IPS DF 6.9 (cell line): ENCODE data around the gene GRK5.

Source experiments
- DNase-seq: peaks from one replicate; pipeline ENCODE4 v3.0.0-alpha.2; 2013; ENCODE audit warnings: low read depth, low spot score
- H3K27ac ChIP-seq: one replicate; pipeline ENCODE4 v1.5.1; 2013; ENCODE audit warnings: low read length, control low read depth
- H3K27me3 ChIP-seq: 2 replicates; pipeline ENCODE4 v1.6.1; 2013; ENCODE audit warnings: mild to moderate bottlenecking, low read length; ENCODE audit not compliant: control insufficient read depth, insufficient read depth
- H3K36me3 ChIP-seq: 2 replicates; pipeline ENCODE4 v1.6.1; 2013; ENCODE audit warnings: low read length; ENCODE audit not compliant: control insufficient read depth, insufficient read depth
- H3K4me1 ChIP-seq: 2 replicates; pipeline ENCODE4 v1.6.1; 2013; ENCODE audit warnings: low read length; ENCODE audit not compliant: control insufficient read depth, insufficient read depth
- H3K4me3 ChIP-seq: 2 replicates; pipeline ENCODE4 v1.5.1; 2013; ENCODE audit warnings: mild to moderate bottlenecking, low read length
- H3K9me3 ChIP-seq: 2 replicates; pipeline ENCODE4 v1.6.1; 2013; ENCODE audit warnings: low read length, inconsistent platforms; ENCODE audit not compliant: control insufficient read depth, insufficient read depth
- WGBS: extraction: QIAGEN DNeasy Blood & Tissue Kit; methylation state at CpG from one replicate; pipeline ENCODE4 v1.1.7; 2013; ENCODE audit warnings: mixed read lengths, missing lambda C conversion rate; ENCODE audit not compliant: insufficient read length, insufficient coverage; 5-methylcytosine and 5-hydroxymethylcytosine counted together

Gene GRK5

GRCh38 chr10:119209736-119210355 is 2.5 kb downstream of the GRK5 start:
- H3K9me3 ChIP-seq, result no peaks in the 10 kb centered on the region
- peaks cover 1% of the 10 kb centered on the region; the same call in 1 of the 2 replicates for H3K4me1 ChIP-seq
- no peak overlapping the region for H3K27ac ChIP-seq

DNA sequence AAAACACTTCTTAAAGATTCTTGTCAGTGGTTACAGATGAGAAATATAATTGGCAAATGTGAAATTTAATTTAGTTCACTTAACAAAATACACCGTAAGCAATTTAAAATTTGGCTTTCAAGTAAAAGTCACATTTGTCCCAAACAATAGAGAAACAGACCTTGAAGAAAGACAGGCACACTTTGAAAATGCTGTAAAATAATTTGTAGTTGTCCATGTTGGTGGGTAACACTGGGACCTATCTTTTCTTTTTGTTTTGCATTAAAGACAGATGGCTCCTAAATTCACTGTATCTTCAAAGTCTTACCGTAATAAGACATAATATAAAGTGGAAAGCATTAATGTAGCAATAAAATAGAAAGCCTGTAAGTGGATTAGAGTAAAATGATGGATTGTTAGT is 3.3 kb downstream of the GRK5 start:
- Histone ChIP-seq H3K27ac (no peak overlapping the region), H3K36me3 (no peaks in the 10 kb centered on the region), H3K9me3 (no peaks in the 10 kb centered on the region), H3K27me3 (peaks cover 12% of the 10 kb centered on the region; the same call in 1 of the 2 replicates), H3K4me3 (no peak overlapping the region), H3K4me1 (peaks cover 1% of the 10 kb centered on the region; the same call in 1 of the 2 replicates)
- no peak for DNase-seq
- WGBS, result no CpG with 5 or more reads among the region's 2 CpGs

More at GRCh38 chr10:119209736-119210355, 2.5 kb downstream of the GRK5 start:
- no peaks in the 10 kb centered on the region for H3K36me3 ChIP-seq
- DNase-seq, result no peak
- H3K27me3 ChIP-seq, result peaks cover 12% of the 10 kb centered on the region; the same call in 1 of the 2 replicates
- WGBS, result no CpG with 5 or more reads among the region's 9 CpGs
- no peak overlapping the region for H3K4me3 ChIP-seq

DNA sequence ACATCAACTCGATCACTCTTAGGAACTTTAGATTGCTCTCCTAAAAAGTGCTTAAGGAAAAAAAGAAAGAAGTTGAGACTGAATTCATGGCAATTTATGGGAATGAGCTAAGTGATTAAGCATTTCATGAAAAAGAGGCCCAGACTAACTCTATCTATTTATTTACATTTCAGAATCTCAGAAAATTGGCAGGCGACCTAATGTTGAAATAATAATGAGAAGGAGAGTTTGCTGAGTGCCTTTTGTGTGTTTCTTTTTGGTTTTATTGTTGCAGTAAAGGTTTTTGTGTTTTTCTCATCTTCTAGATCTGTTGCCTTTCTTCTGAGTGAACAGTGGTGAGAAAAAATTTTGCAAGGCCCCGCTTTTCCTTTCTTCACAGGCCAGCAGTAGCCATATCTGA is 3.8 kb downstream of the GRK5 start:
- WGBS, result no CpG with 5 or more reads among the region's 3 CpGs
- DNase-seq, result no peak
- peaks cover 12% of the 10 kb centered on the region; the same call in 1 of the 2 replicates for H3K27me3 ChIP-seq

GRCh38 chr10:119211625-119212441 is 4.5 kb downstream of the GRK5 start:
- no peak overlapping the region for H3K4me3 ChIP-seq
- no peaks in the 10 kb centered on the region for H3K9me3 ChIP-seq
- H3K27me3 ChIP-seq, result peaks cover 12% of the 10 kb centered on the region; the same call in 1 of the 2 replicates
- H3K27ac ChIP-seq, result no peak overlapping the region
- no peaks in the 10 kb centered on the region for H3K36me3 ChIP-seq
- H3K4me1 ChIP-seq, result peaks cover 1% of the 10 kb centered on the region; the same call in 1 of the 2 replicates
- DNase-seq, result no peak
- no CpG with 5 or more reads among the region's 12 CpGs for WGBS

More for the DNA sequence above, 3.8 kb downstream of the GRK5 start:
- Histone ChIP-seq H3K4me1 (peaks cover 1% of the 10 kb centered on the region; the same call in 1 of the 2 replicates), H3K9me3 (no peaks in the 10 kb centered on the region), H3K4me3 (no peak overlapping the region), H3K36me3 (no peaks in the 10 kb centered on the region), H3K27ac (no peak overlapping the region)

DNA sequence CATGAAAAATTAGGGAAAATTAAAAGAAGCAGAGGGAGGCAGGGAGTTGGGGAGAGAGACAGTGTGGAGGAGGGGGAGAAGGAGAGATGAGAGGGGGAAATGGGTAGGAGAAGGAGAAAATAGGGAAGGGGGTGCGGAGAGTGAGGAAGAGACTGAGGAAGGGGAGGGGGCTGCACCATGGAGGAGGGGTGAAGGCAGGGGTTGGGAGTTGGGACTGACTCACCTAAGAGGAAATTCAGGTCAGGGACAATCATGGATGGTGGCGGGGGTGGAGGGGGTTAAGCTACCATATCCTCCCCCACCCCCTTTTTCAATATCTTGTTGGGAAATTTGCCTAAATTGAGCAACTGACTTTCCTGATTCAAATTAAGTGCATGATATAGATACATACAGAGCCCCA is 8.0 kb downstream of the GRK5 start:
- DNase-seq, result no peak
- Histone ChIP-seq H3K27me3 (no peaks in the 10 kb centered on the region), H3K27ac (no peak overlapping the region), H3K9me3 (no peaks in the 10 kb centered on the region), H3K4me1 (peaks cover 2% of the 10 kb centered on the region; the same call in 1 of the 2 replicates), H3K36me3 (no peaks in the 10 kb centered on the region), H3K4me3 (no peak overlapping the region)
- 100% methylated on average over 1 of the region's 2 CpGs for WGBS

- Histone ChIP-seq H3K9me3 (no peaks in the 10 kb centered on the region), H3K36me3 (no peaks in the 10 kb centered on the region), H3K4me3 (no peak overlapping the region), H3K27me3 (no peaks in the 10 kb centered on the region), H3K27ac (no peak overlapping the region), H3K4me1 (peaks cover 2% of the 10 kb centered on the region; the same call in 1 of the 2 replicates)
- no CpG with 5 or more reads among the region's 5 CpGs for WGBS
- DNase-seq, result no peak
These were observed 8.8 kb downstream of the GRK5 start for GRCh38 chr10:119216127-119216526.

DNA sequence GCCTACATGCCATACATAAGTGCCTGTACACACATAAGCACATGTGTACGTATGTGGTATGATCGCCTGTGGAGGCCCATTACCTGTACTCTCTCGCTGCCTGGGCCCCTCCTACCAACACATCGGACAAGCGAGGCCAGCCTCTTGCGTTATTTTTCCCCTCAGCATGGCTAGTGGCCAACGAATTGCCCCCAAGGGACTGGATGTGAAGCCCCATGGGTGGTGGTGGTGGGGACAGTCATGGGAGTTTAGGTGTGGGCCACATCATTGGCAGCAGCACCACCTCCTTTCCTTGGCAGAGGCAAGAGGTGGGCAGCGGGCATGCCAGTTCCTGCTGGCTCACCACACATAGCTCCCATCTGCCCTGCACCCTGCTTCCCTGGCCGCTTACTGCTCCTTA is 10.0 kb downstream of the GRK5 start:
- H3K4me1 ChIP-seq, result peaks cover 4% of the 10 kb centered on the region; the same call in 1 of the 2 replicates

GRCh38 chr10:119217991-119218490 is 10.7 kb downstream of the GRK5 start:
- Histone ChIP-seq H3K4me1 (peaks cover 4% of the 10 kb centered on the region; the same call in 1 of the 2 replicates), H3K9me3 (no peaks in the 10 kb centered on the region), H3K36me3 (no peaks in the 10 kb centered on the region), H3K27ac (no peak overlapping the region), H3K4me3 (no peak overlapping the region), H3K27me3 (no peaks in the 10 kb centered on the region)
- no peak for DNase-seq
- WGBS, result no CpG with 5 or more reads among the region's 4 CpGs

More for the DNA sequence above, 10.0 kb downstream of the GRK5 start:
- no peaks in the 10 kb centered on the region for H3K36me3 ChIP-seq
- WGBS, result no CpG with 5 or more reads among the region's 9 CpGs
- H3K4me3 ChIP-seq, result no peak overlapping the region
- no peaks in the 10 kb centered on the region for H3K27me3 ChIP-seq
- no peak overlapping the region for H3K27ac ChIP-seq
- no peak for DNase-seq
- no peaks in the 10 kb centered on the region for H3K9me3 ChIP-seq

- no peaks in the 10 kb centered on the region for H3K9me3 ChIP-seq
- H3K4me1 ChIP-seq, result peaks cover 4% of the 10 kb centered on the region; the same call in 1 of the 2 replicates
- DNase-seq, result no peak
- H3K4me3 ChIP-seq, result no peak overlapping the region
- H3K36me3 ChIP-seq, result no peaks in the 10 kb centered on the region
- WGBS, result no CpG with 5 or more reads among the region's 5 CpGs
- no peak overlapping the region for H3K27ac ChIP-seq
- H3K27me3 ChIP-seq, result no peaks in the 10 kb centered on the region
These were observed 12.5 kb downstream of the GRK5 start for GRCh38 chr10:119219871-119220270.

- Histone ChIP-seq H3K4me3 (no peak overlapping the region), H3K27ac (no peak overlapping the region), H3K4me1 (peaks cover 4% of the 10 kb centered on the region; the same call in 1 of the 2 replicates), H3K36me3 (no peaks in the 10 kb centered on the region), H3K27me3 (no peaks in the 10 kb centered on the region), H3K9me3 (no peaks in the 10 kb centered on the region)
- WGBS, result no CpG with 5 or more reads among the region's 4 CpGs
- DNase-seq, result no peak
These were observed 13.8 kb downstream of the GRK5 start for GRCh38 chr10:119221201-119221600.
